Measurements from ENCODE around the gene TCP1.

DNA sequence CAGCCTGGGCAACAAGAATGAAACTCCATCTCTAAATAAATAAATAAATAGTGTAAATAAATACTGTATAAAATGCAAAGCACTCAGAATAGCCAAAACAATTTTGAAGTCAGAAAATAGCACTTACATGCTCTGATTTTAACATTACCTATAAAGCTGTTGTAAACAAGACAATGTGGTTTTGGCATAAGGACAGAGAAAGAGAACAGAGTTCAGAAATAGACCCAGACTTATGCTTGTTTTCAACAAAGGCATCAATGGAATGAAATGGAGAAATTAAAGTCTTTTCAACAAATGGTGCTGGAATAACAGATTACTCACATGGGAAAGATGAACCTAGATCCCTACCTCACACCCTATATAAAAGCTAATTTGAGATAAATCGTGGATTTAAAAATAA is 17.2 kb downstream of the TCP1 start:
- TF ChIP-seq, protein P1, sequence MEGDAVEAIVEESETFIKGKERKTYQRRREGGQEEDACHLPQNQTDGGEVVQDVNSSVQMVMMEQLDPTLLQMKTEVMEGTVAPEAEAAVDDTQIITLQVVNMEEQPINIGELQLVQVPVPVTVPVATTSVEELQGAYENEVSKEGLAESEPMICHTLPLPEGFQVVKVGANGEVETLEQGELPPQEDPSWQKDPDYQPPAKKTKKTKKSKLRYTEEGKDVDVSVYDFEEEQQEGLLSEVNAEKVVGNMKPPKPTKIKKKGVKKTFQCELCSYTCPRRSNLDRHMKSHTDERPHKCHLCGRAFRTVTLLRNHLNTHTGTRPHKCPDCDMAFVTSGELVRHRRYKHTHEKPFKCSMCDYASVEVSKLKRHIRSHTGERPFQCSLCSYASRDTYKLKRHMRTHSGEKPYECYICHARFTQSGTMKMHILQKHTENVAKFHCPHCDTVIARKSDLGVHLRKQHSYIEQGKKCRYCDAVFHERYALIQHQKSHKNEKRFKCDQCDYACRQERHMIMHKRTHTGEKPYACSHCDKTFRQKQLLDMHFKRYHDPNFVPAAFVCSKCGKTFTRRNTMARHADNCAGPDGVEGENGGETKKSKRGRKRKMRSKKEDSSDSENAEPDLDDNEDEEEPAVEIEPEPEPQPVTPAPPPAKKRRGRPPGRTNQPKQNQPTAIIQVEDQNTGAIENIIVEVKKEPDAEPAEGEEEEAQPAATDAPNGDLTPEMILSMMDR (conservative IDR thresholded peaks at IDR 0.05; ENCODE audit: low read depth in 2 of 2): no peak
- TF ChIP-seq, protein P2, sequence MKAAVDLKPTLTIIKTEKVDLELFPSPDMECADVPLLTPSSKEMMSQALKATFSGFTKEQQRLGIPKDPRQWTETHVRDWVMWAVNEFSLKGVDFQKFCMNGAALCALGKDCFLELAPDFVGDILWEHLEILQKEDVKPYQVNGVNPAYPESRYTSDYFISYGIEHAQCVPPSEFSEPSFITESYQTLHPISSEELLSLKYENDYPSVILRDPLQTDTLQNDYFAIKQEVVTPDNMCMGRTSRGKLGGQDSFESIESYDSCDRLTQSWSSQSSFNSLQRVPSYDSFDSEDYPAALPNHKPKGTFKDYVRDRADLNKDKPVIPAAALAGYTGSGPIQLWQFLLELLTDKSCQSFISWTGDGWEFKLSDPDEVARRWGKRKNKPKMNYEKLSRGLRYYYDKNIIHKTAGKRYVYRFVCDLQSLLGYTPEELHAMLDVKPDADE (IDR thresholded peaks at IDR 0.05): no peak

All from GM23338 (cell line).